ENCODE measurements around the gene CABP5.

CABP5 gene

DNA sequence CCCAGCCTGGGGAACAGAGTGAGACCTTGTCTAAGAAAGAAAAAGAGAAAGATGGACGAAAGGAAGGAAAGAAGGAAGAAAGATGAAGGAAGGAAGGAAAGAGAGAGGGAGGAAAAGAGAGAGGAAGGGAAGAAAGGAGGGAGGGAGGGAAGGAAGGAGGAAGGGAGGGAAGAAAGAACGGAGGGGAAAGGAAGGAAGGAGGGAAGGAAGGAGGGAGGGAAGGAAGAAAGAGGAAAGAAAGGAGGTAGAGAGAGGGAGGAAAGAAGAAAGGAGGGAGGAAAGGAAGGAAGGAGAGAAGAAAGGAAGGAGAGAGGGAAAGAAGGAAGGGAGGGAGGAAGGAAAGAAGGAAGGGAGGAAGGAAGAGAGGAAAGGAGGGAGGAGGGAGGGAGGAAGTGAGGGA, 20.9 kb downstream of the CABP5 start:
- no peaks in the 10 kb centered on the region for H3K9me3 Mint-ChIP-seq
- no peak for DNase-seq (ENCODE audit: low spot score in 2 of 2)
- no peaks in the 10 kb centered on the region for H3K4me1 Mint-ChIP-seq
- peaks cover 80% of the 10 kb centered on the region for H3K27me3 Mint-ChIP-seq
- H3K27ac Mint-ChIP-seq (ENCODE audit: low read depth), result no peak overlapping the region
- no peak overlapping the region for H3K4me3 Mint-ChIP-seq
- H3K36me3 Mint-ChIP-seq (ENCODE audit: insufficient read depth), result no peaks in the 10 kb centered on the region
- ATAC-seq (replicated peaks; ENCODE audit: extremely low read depth, poor library complexity, severe bottlenecking), result no peak

DNA sequence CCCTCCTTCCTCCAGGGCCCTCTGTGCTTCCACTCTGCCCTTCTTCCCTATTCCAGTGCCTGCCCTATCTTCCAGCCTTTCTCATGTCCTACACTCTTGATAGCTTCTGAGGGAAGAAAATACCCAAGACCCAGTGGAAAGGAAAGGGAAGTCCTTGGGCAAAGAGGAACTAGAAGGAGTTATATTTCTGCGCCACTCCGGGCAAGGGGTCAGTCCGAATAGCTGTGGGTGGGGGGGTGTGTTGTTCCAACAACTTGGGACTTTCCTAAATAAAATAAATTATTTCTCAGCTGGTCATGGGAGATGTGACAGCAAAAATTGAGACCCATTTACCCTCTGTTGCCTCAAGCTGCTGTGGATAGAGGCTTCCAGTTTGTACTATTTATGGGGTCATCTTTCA, 23.2 kb downstream of the CABP5 start:
- Mint-ChIP-seq H3K27ac (ENCODE audit: low read depth) (no peak overlapping the region), H3K4me3 (no peak overlapping the region), H3K36me3 (ENCODE audit: insufficient read depth) (no peaks in the 10 kb centered on the region), H3K4me1 (no peaks in the 10 kb centered on the region), H3K9me3 (no peaks in the 10 kb centered on the region), H3K27me3 (peaks cover 81% of the 10 kb centered on the region)
- ATAC-seq (replicated peaks; ENCODE audit: extremely low read depth, poor library complexity, severe bottlenecking) (no peak), DNase-seq (ENCODE audit: low spot score in 2 of 2) (no peak)

DNA sequence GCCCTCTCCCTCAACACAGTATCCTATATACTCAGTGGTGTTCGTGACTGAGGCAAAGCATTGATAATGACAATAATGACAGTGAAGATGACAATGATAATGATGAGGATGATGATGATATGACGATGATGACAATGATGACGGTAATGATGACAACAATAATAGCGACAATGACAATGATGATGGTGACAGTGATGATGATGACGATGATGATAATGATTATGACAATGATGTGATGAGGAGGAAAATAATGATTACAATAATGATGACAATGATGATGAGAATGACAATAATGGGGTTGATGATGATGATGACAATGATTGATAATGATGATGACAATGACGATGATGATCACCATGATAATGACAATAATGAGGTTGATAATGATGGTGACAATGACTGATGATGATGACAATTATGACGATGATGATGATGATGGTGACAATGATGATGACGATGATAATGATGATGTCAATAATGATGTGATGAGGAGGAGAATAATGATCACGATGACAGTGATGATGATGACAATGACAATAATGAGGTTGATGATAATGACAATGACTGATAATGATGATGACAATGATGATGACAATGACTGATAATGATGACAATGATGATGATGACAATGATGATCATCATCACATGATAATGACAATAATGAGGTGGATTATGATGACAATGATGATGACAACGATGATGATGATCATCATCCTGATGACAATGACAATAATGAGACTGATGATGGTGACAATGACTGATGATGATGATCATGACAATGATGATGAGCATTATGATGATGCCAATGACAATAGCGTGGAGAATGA, 32.7 kb downstream of the CABP5 start:
- H3K9me3 Mint-ChIP-seq, result no peaks in the 10 kb centered on the region
- DNase-seq (ENCODE audit: low spot score in 2 of 2), result no peak
- no peak overlapping the region for H3K27ac Mint-ChIP-seq (ENCODE audit: low read depth)
- no peak for ATAC-seq (replicated peaks; ENCODE audit: extremely low read depth, poor library complexity, severe bottlenecking)
- H3K4me1 Mint-ChIP-seq, result no peaks in the 10 kb centered on the region
- H3K4me3 Mint-ChIP-seq, result no peak overlapping the region
- no peaks in the 10 kb centered on the region for H3K36me3 Mint-ChIP-seq (ENCODE audit: insufficient read depth)
- peaks cover 5% of the 10 kb centered on the region for H3K27me3 Mint-ChIP-seq

DNA sequence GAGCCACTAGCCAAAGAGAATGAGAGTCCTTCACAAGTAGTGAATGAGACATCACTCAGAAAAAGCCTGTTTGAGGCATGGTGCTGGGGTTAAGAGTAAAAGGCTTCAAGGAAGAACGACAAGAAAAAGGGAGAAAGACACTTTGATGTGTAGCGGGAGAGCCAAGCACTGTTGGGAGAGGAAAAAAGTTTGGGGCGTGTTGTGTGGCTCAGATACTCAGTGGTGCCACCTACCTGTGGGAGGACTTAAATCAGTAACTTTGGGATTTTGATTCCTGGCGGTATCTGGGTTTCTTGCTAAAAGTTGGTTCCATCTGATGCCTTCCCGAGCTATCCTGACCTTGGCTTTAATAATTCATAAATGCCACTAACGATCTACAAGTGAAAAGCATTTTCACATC, 37.1 kb downstream of the CABP5 start:
- DNase-seq (ENCODE audit: low spot score in 2 of 2) (no peak), ATAC-seq (replicated peaks; ENCODE audit: extremely low read depth, poor library complexity, severe bottlenecking) (no peak)
- Mint-ChIP-seq H3K4me1 (no peaks in the 10 kb centered on the region), H3K36me3 (ENCODE audit: insufficient read depth) (no peaks in the 10 kb centered on the region), H3K27ac (ENCODE audit: low read depth) (no peak overlapping the region), H3K27me3 (peaks cover 33% of the 10 kb centered on the region), H3K9me3 (no peaks in the 10 kb centered on the region), H3K4me3 (no peak overlapping the region)

DNA sequence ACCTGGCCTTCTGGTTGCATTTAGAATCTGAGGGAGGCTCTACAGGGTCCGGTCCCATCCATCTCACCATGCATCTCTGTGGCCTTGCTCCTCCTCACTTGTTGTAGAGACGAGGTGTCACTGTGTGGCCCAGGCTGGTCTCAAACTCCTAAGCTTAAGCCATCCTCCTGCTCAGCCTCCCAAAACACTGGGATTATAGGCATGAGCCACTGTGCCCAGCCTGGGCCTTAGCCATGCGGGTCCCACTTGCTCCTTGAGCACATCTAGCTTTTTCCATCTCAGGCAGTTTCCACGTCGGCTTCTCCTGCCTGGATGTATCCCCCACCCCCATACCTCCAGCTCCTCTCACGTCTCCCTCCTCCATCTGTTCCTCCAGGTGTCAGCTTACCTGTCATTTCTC, 39.6 kb downstream of the CABP5 start:
- peaks cover 38% of the 10 kb centered on the region for H3K27me3 Mint-ChIP-seq
- no peak for DNase-seq (ENCODE audit: low spot score in 2 of 2)
- no peak for ATAC-seq (replicated peaks; ENCODE audit: extremely low read depth, poor library complexity, severe bottlenecking)
- H3K36me3 Mint-ChIP-seq (ENCODE audit: insufficient read depth), result no peaks in the 10 kb centered on the region
- H3K27ac Mint-ChIP-seq (ENCODE audit: low read depth), result no peak overlapping the region
- no peaks in the 10 kb centered on the region for H3K9me3 Mint-ChIP-seq
- H3K4me3 Mint-ChIP-seq, result no peak overlapping the region
- H3K4me1 Mint-ChIP-seq, result no peaks in the 10 kb centered on the region

DNA sequence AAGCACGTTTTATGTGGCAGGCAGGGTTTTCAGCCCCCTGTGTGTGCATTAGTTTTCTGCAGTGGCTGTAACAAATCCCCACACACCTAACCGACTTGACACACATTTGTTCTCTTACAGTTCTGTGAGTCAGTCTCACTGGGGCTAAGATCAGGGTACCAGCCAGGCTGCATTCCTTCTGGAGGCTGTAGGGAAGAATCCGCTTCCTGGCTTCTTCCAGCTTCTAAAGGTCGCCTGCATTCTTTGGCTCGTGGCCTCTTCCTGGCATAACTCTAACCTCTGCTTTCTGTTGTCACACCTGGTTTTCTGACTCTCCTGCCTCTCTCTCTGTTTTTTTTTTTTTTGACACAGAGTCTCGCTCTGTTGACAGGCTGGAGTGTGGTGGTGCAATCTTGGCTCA, 43.0 kb downstream of the CABP5 start:
- H3K4me1 Mint-ChIP-seq, result no peaks in the 10 kb centered on the region
- no peak overlapping the region for H3K4me3 Mint-ChIP-seq
- H3K27me3 Mint-ChIP-seq, result peaks cover 40% of the 10 kb centered on the region
- H3K9me3 Mint-ChIP-seq, result no peaks in the 10 kb centered on the region
- no peak for DNase-seq (ENCODE audit: low spot score in 2 of 2)
- no peak overlapping the region for H3K27ac Mint-ChIP-seq (ENCODE audit: low read depth)
- H3K36me3 Mint-ChIP-seq (ENCODE audit: insufficient read depth), result no peaks in the 10 kb centered on the region
- ATAC-seq (replicated peaks; ENCODE audit: extremely low read depth, poor library complexity, severe bottlenecking), result no peak

DNA sequence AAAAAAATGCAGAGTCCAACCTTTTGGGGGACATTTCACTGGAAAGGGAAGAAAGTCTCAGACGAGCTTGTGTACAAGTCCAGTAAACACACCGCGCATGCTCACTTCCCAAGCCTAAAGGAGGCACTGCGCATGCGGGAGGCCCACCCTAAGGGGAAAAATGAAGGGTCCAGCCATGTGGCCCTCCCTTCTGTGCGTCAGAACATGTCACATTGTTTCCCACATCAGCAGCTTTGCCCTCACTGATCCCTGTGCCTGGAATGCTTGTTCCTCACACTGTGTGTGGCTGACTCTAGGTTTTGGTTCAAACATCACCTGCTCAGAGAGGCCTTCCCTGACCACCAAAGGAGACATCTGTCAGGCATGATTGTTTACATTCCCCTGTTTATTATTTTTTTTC, 45.1 kb downstream of the CABP5 start:
- Mint-ChIP-seq H3K9me3 (no peaks in the 10 kb centered on the region), H3K27me3 (peaks cover 42% of the 10 kb centered on the region), H3K4me1 (no peaks in the 10 kb centered on the region), H3K27ac (ENCODE audit: low read depth) (no peak overlapping the region), H3K4me3 (no peak overlapping the region), H3K36me3 (ENCODE audit: insufficient read depth) (no peaks in the 10 kb centered on the region)
- ATAC-seq (replicated peaks; ENCODE audit: extremely low read depth, poor library complexity, severe bottlenecking) (no peak), DNase-seq (ENCODE audit: low spot score in 2 of 2) (no peak)

DNA sequence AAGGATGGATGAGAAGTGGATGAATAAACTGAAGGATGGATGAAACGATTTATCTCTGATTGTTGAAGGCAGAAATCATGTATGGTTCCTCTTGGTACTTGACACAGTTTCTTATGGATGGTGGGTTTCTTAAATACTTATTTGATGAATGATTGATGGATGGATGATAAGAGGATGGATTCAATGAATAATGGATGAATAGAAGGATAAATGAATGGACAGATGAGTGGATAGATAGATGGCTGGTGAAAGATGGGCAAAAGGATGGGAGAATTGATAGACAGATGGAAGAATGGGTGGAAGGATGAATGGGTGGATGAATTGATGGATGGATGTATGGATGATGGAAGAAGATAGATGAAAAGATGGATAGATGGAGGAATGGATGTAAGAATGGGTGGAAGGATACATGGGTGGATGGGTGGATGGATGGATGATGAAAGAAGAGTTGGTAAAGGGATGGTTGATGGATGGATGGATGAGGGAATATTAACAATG, 47.6 kb downstream of the CABP5 start:
- Mint-ChIP-seq H3K36me3 (ENCODE audit: insufficient read depth) (no peaks in the 10 kb centered on the region), H3K27me3 (peaks cover 25% of the 10 kb centered on the region), H3K4me1 (no peaks in the 10 kb centered on the region), H3K27ac (ENCODE audit: low read depth) (no peak overlapping the region), H3K9me3 (no peaks in the 10 kb centered on the region), H3K4me3 (no peak overlapping the region)
- DNase-seq (ENCODE audit: low spot score in 2 of 2) (no peak), ATAC-seq (replicated peaks; ENCODE audit: extremely low read depth, poor library complexity, severe bottlenecking) (no peak)

DNA sequence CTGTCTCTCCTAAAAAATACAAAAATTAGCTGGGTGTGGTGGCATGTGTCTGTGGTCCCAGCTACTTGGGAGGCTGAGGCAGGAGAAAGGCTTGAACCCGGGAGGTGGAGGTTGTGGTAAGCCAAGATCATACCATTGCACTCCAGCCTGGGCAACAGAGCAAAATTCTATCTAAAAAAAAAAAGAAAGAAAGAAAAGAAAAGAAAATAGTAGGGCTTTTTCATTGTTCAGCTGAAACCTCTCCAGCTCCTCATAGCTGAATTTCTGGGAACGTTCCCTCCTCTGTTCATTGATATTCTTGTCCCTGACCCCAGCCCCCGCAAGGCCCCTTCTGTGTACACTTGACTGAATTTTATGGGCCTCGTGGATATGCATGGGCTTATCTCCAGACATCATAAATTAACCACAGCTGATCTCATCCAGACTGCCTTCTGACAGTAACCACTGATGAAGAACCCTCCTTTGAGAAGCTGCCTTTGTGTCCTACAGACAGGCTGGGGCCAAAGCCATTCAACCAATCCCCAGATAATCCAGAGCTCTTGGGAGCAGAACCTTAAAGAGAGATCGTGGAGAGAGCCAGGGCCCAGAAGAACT, 49.6 kb downstream of the CABP5 start, which contains the start of gene ELSPBP1:
Gene ELSPBP1, plus strand, starts transcription at position 424 of the 594 bp plus-strand sequence. CDS start 14,036 bp downstream, outside the sequence.
- no peak within 1 kb of the TSS for H3K27ac Mint-ChIP-seq (ENCODE audit: low read depth)
- H3K4me1 Mint-ChIP-seq, result no peaks in the 10 kb centered on the region
- H3K36me3 Mint-ChIP-seq (ENCODE audit: insufficient read depth), result no peaks in the 10 kb centered on the region

DNA sequence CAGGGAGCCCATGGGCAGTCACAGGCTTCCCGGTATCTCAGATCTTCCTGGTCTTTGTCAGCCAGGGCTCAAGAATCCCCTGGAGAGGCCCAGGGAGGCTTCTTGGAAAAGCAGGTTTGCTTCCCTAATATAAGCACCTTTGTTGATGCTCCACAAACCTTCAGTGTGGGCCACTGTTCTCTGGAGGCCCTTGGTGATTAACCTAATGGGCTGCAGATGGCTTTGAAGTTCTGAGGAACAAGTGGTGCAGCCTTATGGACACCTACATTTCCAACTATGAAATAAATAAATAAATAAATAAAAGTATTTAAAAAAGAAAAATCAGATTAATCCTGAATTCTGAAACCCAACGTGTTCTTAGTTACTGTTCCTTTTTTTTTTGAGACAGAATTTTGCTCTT, 51.8 kb downstream of the CABP5 start, which contains the start of gene BSPH1:
Gene BSPH1, minus strand, starts transcription at position 101 of the 400 bp plus-strand sequence. Its CDS starts 89 bp downstream, at position 12.
- DNase-seq (ENCODE audit: low spot score in 2 of 2) (no peak), ATAC-seq (replicated peaks; ENCODE audit: extremely low read depth, poor library complexity, severe bottlenecking) (no peak)
- H3K4me1 Mint-ChIP-seq, result no peaks in the 10 kb centered on the region
- no peaks in the 10 kb centered on the region for H3K36me3 Mint-ChIP-seq (ENCODE audit: insufficient read depth)
- no peak within 1 kb of the TSS for H3K27ac Mint-ChIP-seq (ENCODE audit: low read depth)
- peaks cover 33% of the 10 kb centered on the region for H3K27me3 Mint-ChIP-seq
- H3K4me3 Mint-ChIP-seq, result no peak within 1 kb of the TSS
- H3K9me3 Mint-ChIP-seq, result no peaks in the 10 kb centered on the region

More for the DNA sequence above, 49.6 kb downstream of the CABP5 start, which contains the start of gene ELSPBP1:
- peaks cover 32% of the 10 kb centered on the region for H3K27me3 Mint-ChIP-seq
- ATAC-seq (replicated peaks; ENCODE audit: extremely low read depth, poor library complexity, severe bottlenecking) (no peak), DNase-seq (ENCODE audit: low spot score in 2 of 2) (no peak)
- no peak within 1 kb of the TSS for H3K4me3 Mint-ChIP-seq
- no peaks in the 10 kb centered on the region for H3K9me3 Mint-ChIP-seq

DNA sequence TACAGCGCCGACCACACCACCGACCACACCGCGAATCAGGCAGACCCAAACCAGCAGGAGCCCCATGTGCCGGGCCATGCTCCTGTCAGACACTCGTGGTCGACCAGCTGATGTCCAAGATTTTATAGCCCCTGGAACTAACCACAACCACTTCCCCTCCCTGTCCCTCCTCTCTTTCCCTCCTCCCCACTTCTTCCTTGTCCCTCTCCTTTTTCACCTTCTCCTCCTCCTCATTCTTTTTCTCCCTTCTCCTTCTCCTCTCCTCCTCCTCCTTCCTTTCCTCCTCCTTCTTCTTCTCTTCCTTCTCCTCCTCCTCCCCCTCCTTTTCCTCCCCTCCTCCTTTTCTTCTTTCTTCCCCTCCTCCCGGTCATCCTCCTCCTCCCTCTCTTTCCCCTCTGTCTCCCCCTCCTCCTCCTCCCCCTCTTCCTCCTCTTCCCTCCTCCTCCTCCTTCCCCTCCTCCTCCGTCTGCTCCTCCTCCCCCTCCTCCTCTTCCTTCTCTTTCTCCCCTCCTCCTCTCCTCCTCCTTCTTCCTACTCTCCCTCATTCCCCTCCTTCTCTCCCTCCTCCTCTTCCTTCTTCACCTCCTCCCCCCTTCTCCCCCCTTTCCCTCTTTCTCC, 52.6 kb downstream of the CABP5 start:
- H3K27ac Mint-ChIP-seq (ENCODE audit: low read depth), result no peak overlapping the region
- H3K9me3 Mint-ChIP-seq, result no peaks in the 10 kb centered on the region
- H3K36me3 Mint-ChIP-seq (ENCODE audit: insufficient read depth), result no peaks in the 10 kb centered on the region
- ATAC-seq (replicated peaks; ENCODE audit: extremely low read depth, poor library complexity, severe bottlenecking) (no peak), DNase-seq (ENCODE audit: low spot score in 2 of 2) (no peak)
- H3K4me1 Mint-ChIP-seq, result no peaks in the 10 kb centered on the region
- H3K4me3 Mint-ChIP-seq, result no peak overlapping the region
- H3K27me3 Mint-ChIP-seq, result peaks cover 33% of the 10 kb centered on the region
